Activated naive CD4-positive, alpha-beta T cell treated with anti-CD3 and anti-CD28 coated beads, Interleukin-2, amount 50 U/mL, for 72 hours (primary cell): ENCODE measurements around the gene POMGNT2. TPM values are rescaled to one million over a fixed set of nuclear protein-coding genes. Genes with fewer than 3 reads are reported as not detected.

Experiments
- ATAC-seq, 2 donors: fragments of 150-1000 bp; cut with Tn5 transposase; 2 replicates each; pipeline ENCODE4 v1.10.0; 2021; ENCODE audit warnings: mild to moderate bottlenecking in 2 of 2, moderate library complexity in 2 of 2
- DNase-seq, 2 donors: peaks; one replicate each; pipeline ENCODE4 v3.0.0; 2021 to 2022; ENCODE audit warnings: low spot score in 2 of 2
- H3K27ac Mint-ChIP-seq, 2 donors: one replicate each; pipeline ENCODE4 v1.8.0; 2022; ENCODE audit warnings: mild to moderate bottlenecking in 2 of 2, mixed read lengths in 2 of 2
- H3K36me3 Mint-ChIP-seq, 2 donors: one replicate each; pipeline ENCODE4 v1.8.0; 2022; ENCODE audit warnings: mixed read lengths in 2 of 2
- H3K9me3 Mint-ChIP-seq, 2 donors: one replicate each; pipeline ENCODE4 v1.8.0; 2022; ENCODE audit warnings: mixed read lengths in 2 of 2
- total RNA-seq, 2 donors: library from RNA; stranded (reverse); gene quantifications; one replicate each; pipeline ENCODE4 v1.2.3, GENCODE V29; 2022

The POMGNT2 gene
- total RNA-seq, 2 donors from 2014 or later, result 4.1 to 6.4 TPM

- no peak overlapping the region for H3K27ac Mint-ChIP-seq
- peaks cover 11 to 13% of the 10 kb centered on the region in 2 donors for H3K9me3 Mint-ChIP-seq
- no peak for DNase-seq
- no peak for ATAC-seq
- H3K36me3 Mint-ChIP-seq, result peaks cover 9 to 13% of the 10 kb centered on the region in 2 donors
These were observed 64.4 kb downstream of the POMGNT2 start for GRCh38 chr3:43041517-43041916.

- ATAC-seq, result peak; percentile 36 to 90
- no peaks in the 10 kb centered on the region for H3K36me3 Mint-ChIP-seq
- no peaks in the 10 kb centered on the region for H3K9me3 Mint-ChIP-seq
These were observed 67.9 kb downstream of the POMGNT2 start for GRCh38 chr3:43038010-43038409.

GRCh38 chr3:43036621-43037423, 69.1 kb downstream of the POMGNT2 start:
- Mint-ChIP-seq H3K27ac (no peak overlapping the region), H3K36me3 (no peaks in the 10 kb centered on the region), H3K9me3 (no peaks in the 10 kb centered on the region)
- ATAC-seq (peak in 1 of 2 donors; percentile 33), DNase-seq (no peak)

More at GRCh38 chr3:43038010-43038409, 67.9 kb downstream of the POMGNT2 start:
- DNase-seq, result no peak
- no peak overlapping the region for H3K27ac Mint-ChIP-seq

GRCh38 chr3:43035801-43036365, 70.0 kb downstream of the POMGNT2 start:
- no peaks in the 10 kb centered on the region for H3K36me3 Mint-ChIP-seq
- H3K9me3 Mint-ChIP-seq, result no peaks in the 10 kb centered on the region
- no peak overlapping the region for H3K27ac Mint-ChIP-seq
- ATAC-seq (no peak), DNase-seq (no peak)

- DNase-seq (no peak), ATAC-seq (no peak)
- H3K9me3 Mint-ChIP-seq, result no peaks in the 10 kb centered on the region
- no peaks in the 10 kb centered on the region for H3K36me3 Mint-ChIP-seq
- no peak overlapping the region for H3K27ac Mint-ChIP-seq
These were observed 71.0 kb downstream of the POMGNT2 start for GRCh38 chr3:43034911-43035310.

GRCh38 chr3:43034200-43034599, 71.7 kb downstream of the POMGNT2 start:
- DNase-seq (no peak), ATAC-seq (no peak)
- Mint-ChIP-seq H3K9me3 (no peaks in the 10 kb centered on the region), H3K36me3 (no peaks in the 10 kb centered on the region), H3K27ac (no peak overlapping the region)

GRCh38 chr3:43032646-43033628, 72.9 kb downstream of the POMGNT2 start:
- Mint-ChIP-seq H3K27ac (no peak overlapping the region), H3K36me3 (no peaks in the 10 kb centered on the region), H3K9me3 (no peaks in the 10 kb centered on the region)
- no peak for DNase-seq
- no peak for ATAC-seq

GRCh38 chr3:43031889-43032545, 73.9 kb downstream of the POMGNT2 start:
- DNase-seq (no peak), ATAC-seq (no peak)
- H3K27ac Mint-ChIP-seq, result no peak overlapping the region
- H3K9me3 Mint-ChIP-seq, result no peaks in the 10 kb centered on the region
- no peaks in the 10 kb centered on the region for H3K36me3 Mint-ChIP-seq

GRCh38 chr3:43031485-43031884, 74.4 kb downstream of the POMGNT2 start:
- H3K36me3 Mint-ChIP-seq, result no peaks in the 10 kb centered on the region
- H3K27ac Mint-ChIP-seq, result no peak overlapping the region
- DNase-seq, result no peak
- H3K9me3 Mint-ChIP-seq, result no peaks in the 10 kb centered on the region
- ATAC-seq, result no peak

GRCh38 chr3:43030162-43030935, 75.5 kb downstream of the POMGNT2 start:
- DNase-seq, result no peak
- Mint-ChIP-seq H3K27ac (no peak overlapping the region), H3K9me3 (no peaks in the 10 kb centered on the region), H3K36me3 (no peaks in the 10 kb centered on the region)
- ATAC-seq, result no peak

Other genes with a start within 250 kb of the POMGNT2 start
- gene CYP8B1, start 230.2 kb downstream of the POMGNT2 start, total RNA-seq, result not detected
- gene ZNF662, start 199.9 kb downstream of the POMGNT2 start, total RNA-seq, result 1 to 10 TPM in 1 of 2 donors, not detected in 1; 1.7 TPM
- gene GASK1A, start 126.8 kb downstream of the POMGNT2 start, total RNA-seq, result not detected
- gene SNRK, start 180.5 kb upstream of the POMGNT2 start, total RNA-seq, result 10 to 100 TPM; 21.2 to 28.6 TPM